CD4-positive, alpha-beta T cell treated with Interleukin-6 at 100 ng/mL for 8 hours (primary cell): ENCODE measurements around the gene GP2.

Experiments used
- DNase-seq: peaks from one replicate; pipeline ENCODE4 v3.0.0-alpha.2; 2020; ENCODE audit warnings: mixed read lengths, low spot score

The GP2 gene

DNA sequence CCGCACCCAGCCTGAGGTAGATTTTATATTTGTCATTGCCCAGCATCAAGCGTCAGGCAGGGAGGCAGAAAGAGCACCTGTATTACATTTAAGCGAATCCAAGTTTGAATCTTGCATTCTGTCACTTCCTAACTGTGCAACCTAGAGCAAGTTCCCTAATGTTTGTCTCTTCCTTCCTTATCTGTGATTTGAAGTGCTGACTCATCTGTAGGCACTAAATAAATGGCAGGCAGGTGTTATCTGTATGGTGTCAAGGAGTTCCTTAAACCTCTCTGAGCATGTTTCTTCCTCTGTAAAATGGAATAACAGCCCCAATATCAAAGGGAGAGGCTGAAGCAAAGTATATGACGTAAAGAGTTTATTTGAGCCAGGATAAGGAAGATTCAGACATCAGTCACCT, 24.3 kb downstream of the GP2 start:
- no peak for DNase-seq

DNA sequence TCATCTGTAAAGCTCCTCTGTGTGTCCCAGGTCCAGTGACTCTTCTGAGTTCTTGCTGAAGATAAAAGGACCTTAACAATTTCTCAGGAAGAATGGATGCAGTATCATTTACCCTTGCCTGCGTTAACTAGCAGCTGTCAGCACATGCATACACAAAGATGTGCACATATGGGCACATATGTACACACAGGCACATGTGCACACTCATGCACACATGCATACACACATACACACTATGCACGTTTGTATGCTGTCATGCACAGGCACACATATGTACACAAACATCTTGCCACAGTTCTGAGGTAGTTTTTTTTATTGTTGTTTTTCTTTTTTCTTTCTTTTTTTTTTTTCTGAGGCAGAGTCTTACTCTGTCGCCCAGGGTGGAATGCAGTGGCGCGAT, 24.9 kb downstream of the GP2 start:
- no peak for DNase-seq

DNA sequence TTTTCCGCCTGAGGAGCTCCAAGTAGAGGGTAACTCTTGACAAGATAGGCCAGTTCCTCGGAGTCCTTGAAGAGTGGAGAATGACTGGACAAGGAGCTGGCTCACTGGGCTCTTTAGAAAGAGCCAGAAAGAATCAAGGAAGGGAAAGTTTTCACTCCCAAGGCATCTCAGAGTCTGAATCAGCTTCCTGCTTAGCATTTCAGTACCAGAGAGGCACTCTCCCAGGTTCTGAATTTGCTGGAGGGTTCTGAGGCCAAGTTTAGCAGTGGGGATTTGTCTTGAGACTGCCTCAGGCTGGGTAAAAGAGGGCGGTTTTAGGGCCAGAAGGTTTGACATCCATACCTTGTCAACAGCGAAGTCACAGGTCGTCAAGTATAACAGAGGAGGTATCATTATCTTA, 25.5 kb downstream of the GP2 start:
- no peak for DNase-seq

DNA sequence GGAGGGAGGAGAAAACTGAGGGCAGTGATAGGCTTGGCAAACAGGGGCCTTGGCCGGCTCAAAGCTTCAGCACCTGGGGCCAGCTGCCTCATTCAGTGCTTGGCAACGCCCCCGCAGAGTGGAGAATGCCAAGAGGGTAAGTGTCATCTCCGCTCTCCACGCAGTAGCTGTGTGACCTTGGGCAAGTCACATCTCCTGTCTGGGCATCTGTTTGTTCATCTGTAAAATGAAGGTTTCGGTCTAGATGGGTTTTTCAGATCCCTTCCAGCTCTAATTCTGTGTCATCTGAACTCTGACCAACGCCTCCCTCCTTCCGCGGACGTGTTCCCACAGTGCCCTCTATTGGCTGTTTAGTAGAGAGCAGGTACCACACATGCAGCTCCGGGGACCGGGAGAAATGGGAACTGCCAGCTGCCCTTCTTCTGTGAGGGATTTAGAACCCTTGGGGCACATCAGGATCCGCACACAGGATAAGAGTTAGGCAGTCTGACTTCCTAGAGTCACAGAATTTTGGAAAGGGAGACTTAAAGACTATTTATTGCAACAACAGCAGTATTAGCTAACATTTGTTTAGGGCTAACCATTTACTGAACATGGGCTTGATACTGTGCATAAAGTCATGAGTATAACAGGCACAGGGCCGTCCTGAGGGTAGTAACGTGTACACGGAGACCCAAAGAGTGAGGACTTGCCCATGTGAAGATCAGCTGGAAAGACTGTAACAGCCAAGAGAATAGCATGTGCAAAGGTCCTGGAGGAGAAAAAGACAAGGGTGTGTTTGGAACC, 26.8 kb downstream of the GP2 start:
- no peak for DNase-seq

DNA sequence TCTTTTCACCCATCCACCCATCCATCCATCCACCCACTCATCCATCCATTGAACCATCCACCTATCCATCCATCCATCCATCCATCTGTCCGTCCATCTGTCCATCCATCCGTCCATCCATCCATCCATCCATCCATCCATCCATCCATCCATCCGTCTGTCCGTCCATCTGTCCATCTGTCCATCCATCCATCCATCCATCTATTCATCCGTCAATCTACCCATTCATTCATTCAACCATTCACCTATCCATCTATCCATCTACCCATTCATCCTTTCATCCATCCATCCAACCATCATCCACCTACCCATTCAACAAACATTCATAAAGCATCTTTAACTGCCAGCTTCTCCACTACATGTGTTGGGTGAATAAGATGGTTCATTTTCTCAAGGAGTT, 28.9 kb downstream of the GP2 start:
- no peak for DNase-seq

DNA sequence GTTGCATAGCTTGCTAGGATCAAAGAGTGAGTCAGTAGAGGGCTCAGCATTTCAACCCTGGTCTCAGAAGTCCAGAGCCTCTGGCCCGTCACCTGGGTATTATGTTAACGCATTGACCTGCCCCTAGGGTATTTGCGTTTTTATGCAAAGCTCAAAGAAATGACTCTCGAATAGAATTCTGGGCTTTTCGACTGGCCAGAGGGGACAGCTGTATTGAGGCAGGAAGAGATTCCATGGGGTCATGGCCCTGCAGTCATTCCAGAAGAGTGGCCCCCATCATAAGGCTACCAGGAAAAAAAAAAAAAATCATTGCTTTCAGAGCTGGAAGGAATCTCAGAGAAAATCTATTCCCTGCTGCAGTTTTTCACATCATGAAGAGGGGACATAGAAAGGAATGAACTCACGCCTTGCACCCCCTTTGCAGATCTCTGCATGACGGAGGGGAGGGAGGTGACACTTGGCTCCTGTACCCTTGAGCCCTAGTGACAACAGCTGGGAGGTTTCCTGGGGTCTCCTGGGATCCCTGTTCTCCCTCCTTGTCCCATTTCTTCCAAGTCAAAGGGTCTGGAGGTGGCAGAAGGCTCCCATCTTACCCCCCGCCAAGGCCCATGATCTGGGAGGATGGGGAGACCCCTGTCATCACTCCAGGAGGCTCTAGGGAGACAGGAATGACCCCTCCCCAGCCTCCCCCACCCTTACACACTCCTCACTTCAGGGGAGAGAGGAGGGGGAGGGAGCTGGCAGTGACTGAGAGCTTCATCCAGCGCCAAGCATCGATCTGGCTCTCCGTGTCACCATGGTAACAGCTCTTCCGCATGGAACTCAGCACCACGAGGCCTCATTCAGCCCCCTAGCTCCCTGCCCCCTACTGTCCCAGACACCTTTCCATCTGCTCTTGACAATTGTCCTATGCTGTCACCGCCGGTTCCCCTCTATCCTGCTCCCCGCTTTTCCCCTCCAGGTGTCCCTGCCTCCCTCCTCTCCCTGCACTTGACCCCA, 35.8 kb downstream of the GP2 start:
- no peak for DNase-seq

DNA sequence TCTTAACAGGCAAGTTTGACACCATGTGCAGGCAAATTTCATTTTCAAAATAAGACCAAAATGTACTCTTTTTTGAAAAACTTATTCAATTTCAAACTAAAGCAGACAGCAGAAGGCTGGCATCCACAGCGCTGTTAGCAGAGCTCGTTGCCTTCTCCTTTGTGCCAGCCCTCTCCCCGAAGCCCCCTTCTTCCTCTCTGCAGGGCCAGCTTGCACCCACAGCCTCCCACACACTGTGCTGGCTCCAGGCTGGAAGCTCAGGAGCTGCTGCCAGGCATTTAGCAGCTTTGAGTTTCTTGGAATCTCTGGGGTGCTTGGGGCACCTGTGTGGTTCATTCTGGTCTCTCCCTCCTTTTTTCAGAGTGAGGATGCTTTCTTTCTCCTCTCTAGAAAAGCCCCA, 37.7 kb downstream of the GP2 start:
- no peak for DNase-seq

DNA sequence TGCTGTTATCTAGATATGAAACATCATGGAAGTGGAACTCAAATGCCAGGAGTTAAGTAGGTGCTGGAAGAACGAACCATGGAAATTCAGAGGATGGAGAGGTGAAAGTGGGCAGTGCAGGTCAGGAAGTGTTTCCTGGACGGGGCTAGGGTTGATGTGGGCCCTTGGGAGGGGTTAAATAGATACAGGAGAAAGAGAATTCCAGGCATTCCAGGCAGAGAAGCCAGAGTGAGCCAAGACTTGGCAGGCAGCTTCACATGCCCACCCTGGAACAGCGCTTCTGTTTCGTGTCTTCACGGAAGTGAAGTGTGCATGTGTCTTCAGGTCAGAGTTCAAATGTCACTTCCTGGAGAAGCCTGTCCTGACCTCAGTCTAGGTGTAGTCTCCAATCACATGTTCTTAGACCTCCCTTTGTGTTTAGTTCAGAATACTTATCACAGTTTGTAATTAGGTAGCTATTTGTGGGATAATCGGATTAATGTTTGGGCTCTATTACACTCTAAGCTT, 41.3 kb downstream of the GP2 start:
- no peak for DNase-seq

DNA sequence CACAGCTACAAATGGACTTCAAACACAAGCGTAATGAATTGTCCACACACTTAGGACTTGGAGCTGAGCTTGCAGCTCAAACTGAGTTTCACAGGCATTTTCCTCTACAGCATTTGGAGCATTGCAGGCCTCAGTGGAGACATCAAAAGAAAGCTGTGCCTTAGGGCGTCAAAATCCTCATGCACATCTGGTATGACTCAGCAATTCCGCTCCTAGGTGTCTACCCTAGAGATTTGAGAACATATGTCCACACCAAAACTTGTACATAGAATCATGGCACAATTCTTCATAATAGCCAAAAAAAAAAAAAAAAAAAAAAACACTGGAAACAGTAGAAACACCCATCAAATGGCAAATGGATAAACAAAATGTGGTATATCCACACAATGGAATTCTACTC, 47.1 kb downstream of the GP2 start:
- DNase-seq: no peak

DNA sequence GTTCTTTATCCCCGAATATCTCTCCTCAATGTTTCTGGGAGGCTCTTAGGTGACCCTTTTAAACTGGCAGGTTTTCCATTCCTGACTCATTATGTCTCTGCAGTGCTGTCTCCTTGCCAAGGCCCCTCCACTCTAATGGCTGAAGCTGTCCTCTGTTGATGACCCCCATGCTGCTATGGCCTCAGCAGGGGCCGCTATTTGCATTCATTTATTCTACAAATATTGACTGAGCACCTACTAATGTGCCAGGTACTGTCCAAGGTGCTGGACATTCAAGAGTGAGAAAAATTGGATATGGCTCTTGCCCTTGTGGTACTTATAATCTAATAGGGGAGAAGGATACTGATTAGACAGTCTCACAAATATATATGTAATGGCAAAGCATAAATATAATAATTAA, 55.4 kb downstream of the GP2 start:
- no peak for DNase-seq

DNA sequence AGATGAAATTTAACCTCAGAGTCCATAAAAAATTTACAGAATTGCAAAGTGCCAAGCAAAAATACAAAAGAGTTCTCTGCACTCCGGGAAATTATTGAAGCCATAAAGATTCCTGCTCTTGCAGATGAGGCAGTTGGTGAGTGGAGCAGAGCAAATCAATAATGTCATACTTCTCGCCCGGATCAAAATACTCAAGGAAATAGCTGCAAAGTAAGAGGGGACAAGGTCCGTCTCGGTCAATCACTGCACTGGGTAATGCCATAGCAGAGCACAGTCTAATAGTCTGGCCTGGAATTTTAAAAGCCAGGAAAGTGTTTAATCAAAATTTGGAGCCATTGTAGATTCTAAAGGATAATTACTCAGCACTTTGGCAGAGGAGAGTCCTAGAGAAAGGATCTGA, 58.9 kb downstream of the GP2 start:
- DNase-seq: no peak

DNA sequence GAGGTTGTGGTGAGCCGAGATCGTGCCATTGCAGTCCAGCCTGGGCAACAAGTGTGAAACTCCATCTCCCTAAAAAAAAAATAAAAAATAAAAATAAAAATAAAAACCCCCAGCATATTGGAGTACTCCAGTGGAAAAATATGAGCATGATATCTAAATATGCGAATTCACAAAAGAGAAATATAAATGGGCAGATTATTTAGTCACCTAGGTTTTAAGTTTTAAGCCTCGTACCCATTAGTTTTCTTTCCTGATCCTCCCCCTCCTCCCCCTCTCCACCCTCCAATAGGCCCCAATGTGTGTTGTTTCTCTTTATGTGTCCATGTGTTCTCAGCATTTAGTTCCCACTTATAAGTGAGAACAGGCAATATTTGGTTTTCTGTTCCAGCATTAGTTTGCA, 62.3 kb downstream of the GP2 start:
- DNase-seq: no peak

DNA sequence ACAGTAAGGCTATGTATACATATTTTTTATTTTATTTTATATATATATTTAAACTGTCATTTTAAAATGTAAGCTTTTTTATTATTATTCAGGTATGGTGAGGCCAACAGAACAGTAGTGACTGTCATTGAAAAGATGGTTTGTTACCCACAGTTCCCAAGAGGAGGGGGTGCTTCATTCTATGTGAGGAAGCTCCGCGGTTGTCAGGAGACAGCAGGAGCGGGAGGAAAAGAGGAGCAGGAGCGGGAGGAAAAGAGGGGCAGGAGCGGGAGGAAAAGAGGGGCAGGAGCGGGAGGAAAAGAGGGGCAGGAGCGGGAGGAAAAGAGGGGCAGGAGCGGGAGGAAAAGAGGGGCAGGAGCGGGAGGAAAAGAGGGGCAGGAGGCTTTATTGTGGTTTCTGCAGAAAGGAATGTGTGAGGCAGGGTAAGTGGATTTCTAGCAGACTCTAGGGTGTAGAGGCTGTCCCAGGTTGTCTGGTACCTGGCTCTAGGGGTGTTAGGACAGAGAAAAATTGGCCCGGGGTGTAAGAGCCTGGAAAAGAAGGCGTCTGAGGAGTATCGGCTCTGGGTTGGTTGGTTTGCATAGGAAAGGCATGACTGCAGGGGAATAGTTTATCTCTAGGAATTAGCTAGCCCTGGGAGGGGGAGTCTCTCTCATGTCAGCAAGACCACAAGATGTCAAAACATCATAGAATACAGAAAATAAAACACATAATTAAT, 64.0 kb downstream of the GP2 start:
- no peak for DNase-seq

DNA sequence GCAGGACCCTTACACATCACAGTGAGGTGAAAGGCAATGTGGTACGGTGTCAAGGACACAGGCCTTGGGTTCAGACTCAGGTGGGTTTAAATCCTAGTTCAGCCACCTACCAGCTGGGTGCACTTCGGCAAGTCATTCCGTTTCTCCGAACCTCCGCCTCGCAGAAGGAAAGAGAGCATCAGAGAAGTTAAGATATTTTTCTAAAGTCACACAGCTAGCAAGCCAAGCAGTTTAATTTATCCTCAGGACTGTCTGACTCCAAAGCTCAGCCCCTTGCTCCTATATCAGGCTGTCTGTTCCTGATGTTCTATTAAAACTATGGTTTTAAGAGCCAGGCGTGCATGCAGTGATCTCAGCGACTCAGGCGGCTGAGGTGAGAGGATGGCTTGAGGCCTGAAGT, 65.1 kb downstream of the GP2 start:
- DNase-seq: no peak

DNA sequence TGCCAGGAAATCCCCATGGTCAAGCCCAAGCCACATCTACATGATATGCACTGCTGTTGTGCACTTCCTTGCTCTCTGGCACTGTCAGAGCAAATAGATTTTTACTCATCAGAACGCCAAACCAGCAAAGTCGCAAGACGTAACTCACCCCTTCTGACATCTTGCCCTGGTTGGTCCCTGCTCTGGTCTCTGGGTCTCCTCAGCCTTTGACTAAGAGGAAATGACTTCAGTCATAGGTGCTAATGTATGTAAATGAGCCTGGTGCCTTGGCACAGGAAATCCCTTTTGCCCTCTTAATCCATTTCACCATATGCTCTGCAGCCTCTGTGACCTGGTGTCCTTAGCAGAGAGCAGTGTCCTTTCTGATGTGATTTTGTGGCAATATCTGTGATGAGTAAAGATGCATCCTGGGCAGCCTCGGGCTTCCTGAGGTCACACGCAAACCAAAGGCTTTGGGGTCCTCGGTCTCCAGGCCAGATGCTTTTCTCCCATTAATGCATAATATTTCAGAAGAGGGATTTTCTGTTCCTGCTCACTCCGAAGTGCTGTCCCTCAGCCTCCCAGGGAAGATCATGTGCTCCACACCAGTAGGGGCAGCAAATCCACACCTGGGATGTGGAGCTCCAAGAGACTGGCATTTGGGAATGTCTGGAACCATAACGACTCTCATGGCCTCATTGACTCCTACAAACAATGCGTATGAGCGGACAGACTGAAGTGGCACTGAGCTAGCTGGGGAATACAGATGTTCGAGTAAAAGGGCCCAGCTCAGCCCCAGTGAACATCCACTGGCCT, 66.9 kb downstream of the GP2 start:
- no peak for DNase-seq
